H9 (cell line): ENCODE results near the gene COL18A1. TPM values are rescaled to one million over a fixed set of nuclear protein-coding genes. Genes with fewer than 3 reads are reported as not detected.

Experiments
- DNase-seq: peaks from one replicate; pipeline ENCODE4 v3.0.0-alpha.2; 2017
- H2AFZ ChIP-seq: one replicate; pipeline ENCODE4 v1.6.1; 2013; ENCODE audit warnings: mild to moderate bottlenecking, low read length, control low read depth, moderate library complexity
- H2AK5ac ChIP-seq: 2 replicates; pipeline ENCODE4 v1.6.1; 2013; ENCODE audit warnings: low read length, control low read depth, mixed read lengths; ENCODE audit not compliant: insufficient read length
- H2BK120ac ChIP-seq: one replicate; pipeline ENCODE4 v1.6.1; 2013; ENCODE audit warnings: low read depth, mild to moderate bottlenecking, low read length, control low read depth, inconsistent platforms; ENCODE audit not compliant: poor library complexity, severe bottlenecking
- H2BK12ac ChIP-seq: 2 replicates; pipeline ENCODE4 v1.6.1; 2013; ENCODE audit warnings: low read length, control low read depth, mixed read lengths, low read depth; ENCODE audit not compliant: insufficient read length
- H2BK15ac ChIP-seq: 2 replicates; pipeline ENCODE4 v1.6.1; 2013; ENCODE audit warnings: low read depth, low read length, control low read depth
- H2BK20ac ChIP-seq: one replicate; pipeline ENCODE4 v1.6.1; 2013; ENCODE audit warnings: low read depth, mild to moderate bottlenecking, low read length, control low read depth, inconsistent platforms; ENCODE audit not compliant: poor library complexity, severe bottlenecking
- H2BK5ac ChIP-seq: 2 replicates; pipeline ENCODE4 v1.6.1; 2013; ENCODE audit warnings: low read length, control low read depth, mixed read lengths; ENCODE audit not compliant: insufficient read length
- H3K14ac ChIP-seq: 2 replicates; pipeline ENCODE4 v1.6.1; 2013; ENCODE audit warnings: low read length, control low read depth; ENCODE audit not compliant: insufficient read depth
- H3K18ac ChIP-seq: 2 replicates; pipeline ENCODE4 v1.6.1; 2013; ENCODE audit warnings: low read depth, mild to moderate bottlenecking, mixed read lengths, low read length, control low read depth; ENCODE audit not compliant: insufficient read length
- H3K23ac ChIP-seq: 2 replicates; pipeline ENCODE4 v1.6.1; 2013; ENCODE audit warnings: low read length, control low read depth, mixed read lengths, low read depth; ENCODE audit not compliant: insufficient read length
- H3K23me2 ChIP-seq: 2 replicates; pipeline ENCODE4 v1.6.1; 2013; ENCODE audit warnings: low read depth, mild to moderate bottlenecking, mixed read lengths, low read length, control low read depth; ENCODE audit not compliant: insufficient read length, poor library complexity, severe bottlenecking
- H3K27ac ChIP-seq: 2 replicates; pipeline ENCODE4 v1.5.1; 2013; ENCODE audit warnings: low read length, control low read depth, mixed read lengths, low read depth; ENCODE audit not compliant: insufficient read length
- H3K27me3 ChIP-seq: 2 replicates; pipeline ENCODE4 v1.6.1; 2013; ENCODE audit warnings: low read length, control low read depth, inconsistent platforms; ENCODE audit not compliant: insufficient read depth
- H3K4ac ChIP-seq: 2 replicates; pipeline ENCODE4 v1.6.1; 2013; ENCODE audit warnings: low read depth, mild to moderate bottlenecking, control low read depth, inconsistent platforms, low read length, moderate library complexity
- H3K4me1 ChIP-seq: 2 replicates; pipeline ENCODE4 v1.6.1; 2013; ENCODE audit warnings: low read length, control low read depth, inconsistent platforms; ENCODE audit not compliant: insufficient read depth
- H3K4me2 ChIP-seq: 2 replicates; pipeline ENCODE4 v1.6.1; 2013; ENCODE audit warnings: low read length, control low read depth, mixed read lengths; ENCODE audit not compliant: insufficient read length, insufficient read depth
- H3K56ac ChIP-seq: 2 replicates; pipeline ENCODE4 v1.6.1; 2013; ENCODE audit warnings: low read depth, mild to moderate bottlenecking, mixed read lengths, low read length, control low read depth; ENCODE audit not compliant: insufficient read length
- H3K79me1 ChIP-seq: 2 replicates; pipeline ENCODE4 v1.6.1; 2013; ENCODE audit warnings: low read depth, mild to moderate bottlenecking, moderate library complexity, low read length, control low read depth, inconsistent platforms; ENCODE audit not compliant: insufficient read depth, poor library complexity, severe bottlenecking
- H3K79me2 ChIP-seq: 2 replicates; pipeline ENCODE4 v1.6.1; 2013; ENCODE audit warnings: low read length, control low read depth, inconsistent platforms; ENCODE audit not compliant: insufficient read depth
- H3K9ac ChIP-seq: 2 replicates; pipeline ENCODE4 v1.6.1; 2013; ENCODE audit warnings: low read length, control low read depth, mixed read lengths; ENCODE audit not compliant: insufficient read length; ENCODE audit errors: extremely low read depth
- H3K9me3 ChIP-seq: one replicate; pipeline ENCODE4 v1.6.1; 2013; ENCODE audit warnings: low read depth, low read length, inconsistent platforms; ENCODE audit not compliant: control insufficient read depth
- H3T11ph ChIP-seq: one replicate; pipeline ENCODE4 v1.6.1; 2013; ENCODE audit warnings: mild to moderate bottlenecking, low read length, control low read depth, inconsistent platforms
- H4K20me1 ChIP-seq: one replicate; pipeline ENCODE4 v1.6.1; 2013; ENCODE audit not compliant: control insufficient read depth, insufficient read length, insufficient read depth
- H4K5ac ChIP-seq: 2 replicates; pipeline ENCODE4 v1.6.1; 2013; ENCODE audit warnings: low read depth, mild to moderate bottlenecking, mixed read lengths, low read length, control low read depth; ENCODE audit not compliant: insufficient read length
- H4K8ac ChIP-seq: replicated peaks from 2 replicates; pipeline ENCODE4 v1.6.1; 2013; ENCODE audit warnings: low read length, control low read depth, mixed read lengths, low read depth; ENCODE audit not compliant: insufficient read length
- H4K91ac ChIP-seq: 2 replicates; pipeline ENCODE4 v1.6.1; 2013; ENCODE audit warnings: low read depth, mild to moderate bottlenecking, moderate library complexity, mixed read lengths, low read length, control low read depth; ENCODE audit not compliant: insufficient read length
- H3K27ac Mint-ChIP-seq, 3 experiments: 2 replicates in 2 of 3; 3 replicates in 1 of 3; pipeline ENCODE4 v1.8.0; 2020 to 2021; ENCODE audit warnings: mixed read lengths in 3 of 3, mild to moderate bottlenecking in 1 of 3, moderate library complexity in 1 of 3
- H3K27me3 Mint-ChIP-seq: 2 replicates; pipeline ENCODE4 v1.8.0; 2021; ENCODE audit warnings: low read depth, mild to moderate bottlenecking, moderate library complexity, mixed read lengths
- H3K36me3 Mint-ChIP-seq, 3 experiments: 2 replicates in 2 of 3; 3 replicates in 1 of 3; pipeline ENCODE4 v1.8.0; 2020 to 2021; ENCODE audit warnings: low read depth in 3 of 3, mixed read lengths in 3 of 3; ENCODE audit not compliant: insufficient read depth in 1 of 3
- H3K4me1 Mint-ChIP-seq, 2 experiments: 2 replicates each; pipeline ENCODE4 v1.8.0; 2020; ENCODE audit warnings: mixed read lengths in 2 of 2
- H3K4me3 Mint-ChIP-seq, 2 experiments: 2 replicates in 1 of 2; 3 replicates in 1 of 2; pipeline ENCODE4 v1.8.0; 2020 to 2021; ENCODE audit warnings: mild to moderate bottlenecking in 2 of 2, mixed read lengths in 2 of 2, moderate library complexity in 1 of 2
- H3K9me3 Mint-ChIP-seq, 2 experiments: 2 replicates in 1 of 2; 3 replicates in 1 of 2; pipeline ENCODE4 v1.8.0; 2020; ENCODE audit warnings: mild to moderate bottlenecking in 2 of 2, mixed read lengths in 2 of 2, moderate library complexity in 1 of 2
- WGBS: extraction: QIAGEN DNeasy Blood & Tissue Kit; methylation state at CpG from one replicate; pipeline ENCODE4 v1.1.7; 2013; ENCODE audit warnings: missing lambda C conversion rate, low lambda C conversion rate, mixed read lengths; ENCODE audit not compliant: insufficient read length; ENCODE audit errors: extremely low coverage; 5-methylcytosine and 5-hydroxymethylcytosine counted together
- total RNA-seq: library from RNA; stranded (reverse); gene quantifications from 2 replicates; pipeline ENCODE4 v1.2.1, GENCODE V29; 2021
- TF ChIP-seq, protein P1 (sequence below): fragments of 200-600 bp; sonication (generic); conservative IDR thresholded peaks from 3 replicates; pipeline ENCODE4 v1.8.0; 2021; ENCODE audit warnings: antibody characterized with exemption, mild to moderate bottlenecking

COL18A1 gene
- total RNA-seq, 1 experiment from 2014 or later, result 232 TPM

- H3K23me2 ChIP-seq, result no peaks in the 10 kb centered on the region
- H4K20me1 ChIP-seq, result no peaks in the 10 kb centered on the region
- H3K4me2 ChIP-seq, result no peak overlapping the region
- H2BK5ac ChIP-seq, result no peak overlapping the region
- no peak overlapping the region; the same call in 1 of the 2 replicates for H3K14ac ChIP-seq
- H3K18ac ChIP-seq, result no peak overlapping the region
- H3K4ac ChIP-seq, result no peak overlapping the region
- H3K79me1 ChIP-seq, result no peaks in the 10 kb centered on the region
- no peaks in the 10 kb centered on the region for H3K27me3 ChIP-seq
- Mint-ChIP-seq H3K4me1 (peaks cover 37 to 42% of the 10 kb centered on the region in 2 experiments), H3K9me3 (peaks cover 8 to 14% of the 10 kb centered on the region in 2 experiments), H3K4me3 (no peak overlapping the region; a peak in 1 of 5 replicates), H3K27me3 (peaks cover 6% of the 10 kb centered on the region), H3K36me3 (peaks cover 0 to 12% (median 5%) of the 10 kb centered on the region in 3 experiments; a peak in 5 of 7 replicates), H3K27ac (no peak overlapping the region; a peak in 1 of 7 replicates)
- TF ChIP-seq, protein P1, sequence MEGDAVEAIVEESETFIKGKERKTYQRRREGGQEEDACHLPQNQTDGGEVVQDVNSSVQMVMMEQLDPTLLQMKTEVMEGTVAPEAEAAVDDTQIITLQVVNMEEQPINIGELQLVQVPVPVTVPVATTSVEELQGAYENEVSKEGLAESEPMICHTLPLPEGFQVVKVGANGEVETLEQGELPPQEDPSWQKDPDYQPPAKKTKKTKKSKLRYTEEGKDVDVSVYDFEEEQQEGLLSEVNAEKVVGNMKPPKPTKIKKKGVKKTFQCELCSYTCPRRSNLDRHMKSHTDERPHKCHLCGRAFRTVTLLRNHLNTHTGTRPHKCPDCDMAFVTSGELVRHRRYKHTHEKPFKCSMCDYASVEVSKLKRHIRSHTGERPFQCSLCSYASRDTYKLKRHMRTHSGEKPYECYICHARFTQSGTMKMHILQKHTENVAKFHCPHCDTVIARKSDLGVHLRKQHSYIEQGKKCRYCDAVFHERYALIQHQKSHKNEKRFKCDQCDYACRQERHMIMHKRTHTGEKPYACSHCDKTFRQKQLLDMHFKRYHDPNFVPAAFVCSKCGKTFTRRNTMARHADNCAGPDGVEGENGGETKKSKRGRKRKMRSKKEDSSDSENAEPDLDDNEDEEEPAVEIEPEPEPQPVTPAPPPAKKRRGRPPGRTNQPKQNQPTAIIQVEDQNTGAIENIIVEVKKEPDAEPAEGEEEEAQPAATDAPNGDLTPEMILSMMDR, result no peak
- no peaks in the 10 kb centered on the region for H3K79me2 ChIP-seq
- H2BK20ac ChIP-seq, result no peak overlapping the region
- H3T11ph ChIP-seq, result no peak overlapping the region
- H3K23ac ChIP-seq, result no peak overlapping the region
- H3K56ac ChIP-seq, result no peak overlapping the region
- H2BK12ac ChIP-seq, result no peak overlapping the region
- no peak overlapping the region for H4K8ac ChIP-seq
- H3K4me1 ChIP-seq, result no peaks in the 10 kb centered on the region; the same call in 1 of the 2 replicates
- H2AK5ac ChIP-seq, result no peak overlapping the region
- no peak overlapping the region for H3K9ac ChIP-seq
- H2BK120ac ChIP-seq, result no peak overlapping the region
- no peak overlapping the region for H4K91ac ChIP-seq
- no peak overlapping the region for H2AFZ ChIP-seq
- no CpG with 5 or more reads among the region's 28 CpGs for WGBS
- no peak overlapping the region for H4K5ac ChIP-seq
- no peaks in the 10 kb centered on the region for H3K9me3 ChIP-seq
- no peak for DNase-seq
- no peak overlapping the region for H2BK15ac ChIP-seq
- H3K27ac ChIP-seq, result no peak overlapping the region
Observed at GRCh38 chr21:45381865-45382696, 22.9 kb upstream of the COL18A1 start.
